HG03095 (cell line): ENCODE measurements around the gene CMKLR1.
A peak's percentile ranks its signal among the peaks of the same experiment; 100 is the strongest.

Experiments used
- ATAC-seq: cut with Tn5 transposase; IDR thresholded peaks from one replicate; pipeline ENCODE4 v1.9.1; 2021; ENCODE audit warnings: moderate library complexity; ENCODE audit not compliant: unreplicated experiment

CMKLR1 gene

DNA sequence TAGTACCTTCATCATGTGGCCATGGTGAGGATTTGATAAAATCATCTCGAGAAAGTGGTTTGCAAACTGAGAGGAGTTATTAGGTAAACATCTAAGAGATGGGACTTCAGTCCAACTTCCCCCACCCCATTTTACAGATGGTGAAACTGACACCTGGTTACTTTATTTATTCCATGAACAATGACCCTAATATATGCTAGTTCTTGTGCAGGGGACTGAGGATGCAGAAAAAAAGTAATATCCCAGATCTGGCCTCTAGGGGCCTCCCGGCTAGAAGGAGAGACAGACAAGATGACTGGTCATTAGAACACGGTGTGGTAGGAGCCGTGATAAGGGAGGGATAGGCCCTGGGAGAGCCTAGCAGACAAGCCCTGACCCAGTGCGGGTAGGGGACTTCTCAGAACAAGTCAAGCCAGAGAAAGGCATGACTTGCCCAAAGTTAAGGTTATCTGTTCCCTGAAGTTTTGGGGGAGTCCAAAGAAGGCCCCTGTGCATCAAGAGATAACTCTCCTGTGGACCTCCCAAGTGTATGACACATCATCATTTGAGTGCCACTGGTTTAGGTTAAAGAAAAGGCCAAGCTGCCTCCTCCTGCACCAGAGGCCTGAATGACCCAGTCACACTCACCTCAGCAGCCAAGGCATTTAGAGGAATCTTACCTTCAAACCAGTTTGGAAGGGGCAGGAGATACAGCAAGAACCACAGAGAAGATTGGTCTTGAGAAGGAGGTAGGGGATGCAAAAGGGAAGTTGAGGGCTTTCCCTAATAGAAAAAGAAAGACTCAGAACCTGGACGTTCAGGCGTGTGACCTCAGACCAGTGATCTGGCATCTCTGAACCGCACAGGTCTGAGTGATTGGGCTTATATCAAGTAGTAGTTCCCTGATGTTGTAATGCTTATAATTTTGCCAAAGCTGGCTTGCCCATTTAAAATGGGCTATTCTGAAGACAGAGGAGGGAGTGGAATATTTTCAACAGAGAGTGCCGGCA lies 1.6 kb downstream of the CMKLR1 start:
- ATAC-seq: no peak

DNA sequence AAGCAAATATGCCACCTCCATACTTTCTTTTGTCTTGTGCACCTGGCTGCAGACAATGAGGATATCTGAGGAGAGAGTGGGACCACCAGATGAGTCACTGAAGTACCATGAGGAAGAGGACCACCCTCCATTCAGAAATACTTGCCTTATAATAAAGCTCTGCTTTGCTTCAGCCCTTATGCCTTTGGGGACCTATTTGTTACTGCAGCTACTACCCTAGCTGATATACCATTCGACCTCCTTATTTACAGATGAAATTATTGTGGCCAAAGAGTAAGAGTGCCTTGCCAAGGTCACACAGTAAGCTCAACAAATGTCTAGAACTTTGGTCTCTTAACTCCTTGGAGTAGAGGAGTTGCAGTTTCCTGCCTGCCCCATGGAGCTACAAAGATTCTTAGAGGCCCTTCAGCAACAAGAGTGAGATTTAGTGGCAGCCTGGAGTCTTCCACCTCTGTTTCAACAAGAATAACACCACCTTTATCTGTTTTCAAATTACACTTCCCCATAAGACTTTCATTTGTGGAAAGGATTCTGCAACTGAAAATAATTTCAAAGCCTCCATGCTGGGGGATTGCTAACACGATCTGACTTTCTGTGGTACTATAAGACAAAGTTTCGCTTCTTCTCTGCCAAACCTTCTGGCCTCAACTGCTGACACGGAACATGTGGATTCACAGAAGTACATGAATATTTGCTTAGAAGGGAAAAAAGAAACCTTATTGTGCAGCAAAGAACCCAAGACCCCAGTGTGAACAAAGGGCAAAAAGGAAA lies 3.6 kb downstream of the CMKLR1 start:
- ATAC-seq: peak; percentile 68

DNA sequence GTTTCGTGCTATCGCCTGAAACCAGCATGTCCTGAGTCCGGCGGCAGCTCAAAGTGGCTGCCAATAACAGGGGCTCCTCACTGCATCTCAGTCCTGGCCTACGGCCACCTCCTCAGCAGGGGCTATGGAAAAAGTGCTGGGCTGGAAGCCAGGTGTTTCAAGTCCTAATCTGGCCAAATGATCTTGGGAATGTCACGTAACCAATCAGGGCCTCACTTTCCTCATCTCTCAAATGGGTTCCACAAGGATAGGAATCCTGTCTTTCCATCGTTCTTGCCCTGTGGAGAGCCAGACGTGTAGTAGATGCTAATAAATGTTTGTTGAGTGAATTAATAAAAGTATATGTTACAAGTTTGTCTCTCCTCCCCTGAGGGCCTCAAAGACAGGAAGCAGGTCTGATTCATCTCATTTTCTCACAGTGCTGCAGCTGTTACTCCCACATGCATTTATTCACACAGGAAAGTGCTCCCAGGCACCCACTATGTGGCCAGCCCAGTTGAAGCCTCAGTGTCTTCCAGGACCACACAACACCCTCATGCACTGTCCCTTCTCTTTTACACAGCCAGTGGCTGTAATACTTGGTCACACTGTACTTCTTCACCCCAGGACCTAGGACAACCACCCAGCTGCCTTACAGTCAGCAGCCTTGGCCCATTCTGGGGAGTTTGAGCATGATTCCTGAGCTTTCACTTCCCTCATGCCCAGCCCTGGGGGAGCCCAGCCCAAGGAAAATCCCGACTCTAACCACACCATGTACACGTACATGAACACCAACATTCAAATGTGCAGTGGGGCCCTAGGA lies 5.0 kb downstream of the CMKLR1 start:
- peak; percentile 51 for ATAC-seq

DNA sequence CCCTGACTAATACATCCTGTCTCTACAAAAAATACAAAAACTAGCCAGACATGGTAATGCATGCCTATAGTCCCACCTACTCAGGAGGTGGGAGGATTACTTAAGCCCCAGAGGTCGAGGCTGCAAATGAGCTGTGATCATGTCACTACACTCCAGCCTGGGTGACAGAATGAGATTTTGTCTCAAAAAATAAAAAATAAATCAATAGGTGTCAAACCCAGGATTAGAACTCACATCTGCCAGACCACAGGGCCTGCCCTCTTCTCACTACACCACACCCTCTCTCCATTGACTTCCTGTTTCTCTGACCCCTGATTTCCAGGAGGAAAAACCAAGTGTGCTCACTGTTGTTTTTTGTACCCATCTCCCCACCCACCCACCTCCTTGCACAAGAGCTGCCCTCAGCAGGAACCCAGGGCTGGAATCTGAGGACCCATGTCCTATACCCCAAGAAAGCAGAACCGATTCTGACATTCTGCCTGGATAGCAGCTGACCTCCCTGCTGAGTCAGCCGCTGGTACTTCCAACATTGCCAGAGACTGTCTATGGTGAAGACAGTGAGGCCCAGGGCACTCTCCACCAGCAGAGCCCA lies 6.2 kb downstream of the CMKLR1 start:
- no peak for ATAC-seq

DNA sequence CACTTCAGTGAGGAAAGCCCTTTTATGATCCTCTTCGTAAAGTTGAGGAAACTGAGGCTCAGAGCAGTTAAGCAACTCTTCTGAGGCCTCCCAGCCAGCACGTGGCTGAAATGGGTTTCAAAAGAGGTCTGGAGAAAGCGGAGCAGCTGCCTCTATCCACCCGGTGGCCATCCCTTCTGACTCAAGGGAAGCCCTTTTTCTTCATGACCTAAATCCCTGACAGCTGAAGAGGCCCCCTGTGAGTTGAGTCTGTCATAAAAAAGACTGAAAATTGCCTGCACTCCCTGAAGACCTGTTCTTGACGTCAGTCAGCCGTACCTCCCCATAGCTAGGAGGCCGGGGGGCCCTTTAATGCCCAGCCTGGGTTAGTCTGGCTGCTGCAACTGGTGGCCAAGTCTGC lies 10.7 kb downstream of the CMKLR1 start:
- ATAC-seq: no peak

DNA sequence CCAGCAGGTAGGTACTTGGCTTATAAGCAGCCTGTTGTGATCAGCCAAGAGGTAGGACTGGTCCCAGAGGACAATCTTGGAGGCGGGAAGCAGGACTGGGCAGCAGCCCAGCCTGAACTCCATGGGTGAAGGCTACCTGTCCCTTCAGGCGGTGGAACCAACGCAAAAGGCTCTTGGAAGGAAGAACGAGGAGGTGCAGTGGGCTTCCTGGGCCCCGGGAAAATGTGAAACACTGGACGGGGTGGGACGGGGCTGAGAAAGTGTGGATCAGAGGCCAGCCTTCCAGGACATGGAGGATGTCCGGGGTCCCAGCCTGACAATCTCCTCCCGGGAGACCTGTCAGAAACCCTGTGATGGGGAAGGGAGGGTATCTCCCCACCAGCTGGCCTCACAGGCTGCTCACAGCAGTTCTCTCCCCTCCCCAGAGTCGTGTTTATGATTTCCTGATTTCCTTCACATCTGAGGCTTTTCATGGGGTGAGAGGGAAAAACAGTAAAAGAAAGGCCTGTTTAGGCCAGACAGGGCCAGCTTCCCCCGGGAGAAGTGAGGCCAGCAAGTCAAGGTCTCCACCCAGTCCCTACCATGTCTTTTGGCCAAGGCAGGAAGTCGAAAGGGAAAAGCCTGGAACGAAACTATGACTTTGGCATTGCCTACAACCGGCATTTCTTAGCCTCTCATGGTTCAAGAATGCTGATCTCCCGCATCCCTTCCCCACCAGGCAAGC lies 11.3 kb downstream of the CMKLR1 start:
- no peak for ATAC-seq

DNA sequence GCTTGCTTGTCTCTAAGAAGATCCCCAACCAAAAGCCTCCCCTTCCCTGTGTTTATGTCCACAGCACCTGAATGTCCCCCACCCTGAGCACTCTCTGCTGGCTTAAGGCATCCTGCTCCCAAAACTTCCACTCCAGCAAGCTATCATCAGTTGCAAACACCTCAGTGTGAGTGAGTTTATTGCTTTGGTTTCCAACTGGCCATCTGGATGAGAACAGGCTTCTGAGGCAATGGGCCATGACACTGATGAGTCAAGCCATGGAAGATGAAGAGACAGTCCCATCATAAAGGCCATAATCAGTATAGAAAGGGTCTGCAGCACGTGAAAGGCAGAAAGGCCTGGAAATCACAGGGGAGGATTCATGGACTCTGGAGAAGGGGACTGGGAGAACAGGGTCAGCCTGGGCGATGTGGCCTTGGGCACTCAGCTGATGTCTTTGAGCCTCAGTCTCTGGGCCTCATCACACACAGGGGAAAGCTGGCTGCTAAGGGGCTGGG lies 12.8 kb downstream of the CMKLR1 start:
- ATAC-seq: no peak

DNA sequence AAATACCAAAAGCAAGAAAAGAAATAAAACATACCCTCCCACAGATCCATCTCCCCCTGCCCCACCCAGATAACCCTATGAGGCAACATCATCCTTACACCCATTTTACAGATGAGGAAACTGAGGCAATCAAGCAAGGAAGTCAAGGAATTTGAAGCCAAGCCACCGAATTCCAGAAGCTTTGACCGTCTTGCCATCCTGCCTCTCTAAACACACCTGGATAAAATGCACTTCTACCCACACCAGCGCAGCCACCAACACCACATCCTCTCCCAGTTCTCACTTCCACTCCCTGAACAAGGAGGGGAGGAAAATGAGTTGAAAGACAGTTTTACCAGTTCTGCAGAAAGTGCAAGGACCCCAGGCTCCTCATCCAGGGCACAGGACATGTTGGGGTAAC lies 13.6 kb downstream of the CMKLR1 start:
- ATAC-seq: no peak

DNA sequence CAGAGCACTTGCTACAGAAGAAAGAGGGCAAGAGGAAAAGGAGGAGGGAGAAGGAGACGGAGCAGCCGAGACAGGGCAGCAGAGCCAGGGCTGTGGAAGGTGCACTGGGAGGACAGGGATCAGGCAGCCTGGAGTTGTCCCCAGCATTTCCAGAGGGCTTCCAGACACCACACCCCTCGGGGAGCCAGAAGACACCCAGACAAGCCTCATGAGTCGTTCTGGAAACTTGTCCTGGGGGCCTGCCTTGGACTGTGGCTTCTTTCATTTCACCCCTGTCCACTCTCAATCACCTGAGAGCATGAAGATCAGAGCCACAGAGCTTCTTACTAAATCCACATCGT lies 14.1 kb downstream of the CMKLR1 start:
- ATAC-seq: no peak

DNA sequence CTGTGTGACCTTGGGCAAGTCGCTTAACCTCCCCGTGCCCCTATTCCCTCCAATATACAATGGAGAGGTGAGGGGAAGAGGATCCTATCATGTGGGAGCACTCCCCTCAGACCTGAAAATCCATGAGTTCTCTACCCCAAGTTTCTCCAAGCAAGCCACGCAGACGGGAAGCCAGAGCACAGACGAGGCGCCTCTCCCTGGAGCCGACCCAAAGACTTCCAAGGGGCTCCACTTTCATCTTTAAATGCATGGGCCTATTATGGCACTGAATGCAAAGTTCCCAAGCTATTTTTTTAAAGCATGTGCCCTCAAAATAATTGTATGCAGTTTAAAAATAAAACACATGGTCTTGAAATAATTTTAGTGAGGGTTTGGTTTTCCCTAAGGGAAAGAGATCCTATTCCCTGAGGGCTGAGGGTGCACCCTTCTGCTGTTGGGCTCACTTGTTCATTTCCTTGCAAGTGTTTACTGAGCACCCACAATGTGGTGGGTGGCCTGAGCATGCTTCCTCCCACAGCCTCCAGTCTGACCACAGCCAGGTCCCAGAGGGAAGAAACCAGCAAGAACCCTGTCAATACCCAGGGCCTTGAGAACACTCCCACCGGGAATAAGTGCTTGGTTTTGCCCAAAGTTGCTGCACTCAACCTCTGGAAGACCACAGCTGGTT lies 14.6 kb downstream of the CMKLR1 start:
- no peak for ATAC-seq

DNA sequence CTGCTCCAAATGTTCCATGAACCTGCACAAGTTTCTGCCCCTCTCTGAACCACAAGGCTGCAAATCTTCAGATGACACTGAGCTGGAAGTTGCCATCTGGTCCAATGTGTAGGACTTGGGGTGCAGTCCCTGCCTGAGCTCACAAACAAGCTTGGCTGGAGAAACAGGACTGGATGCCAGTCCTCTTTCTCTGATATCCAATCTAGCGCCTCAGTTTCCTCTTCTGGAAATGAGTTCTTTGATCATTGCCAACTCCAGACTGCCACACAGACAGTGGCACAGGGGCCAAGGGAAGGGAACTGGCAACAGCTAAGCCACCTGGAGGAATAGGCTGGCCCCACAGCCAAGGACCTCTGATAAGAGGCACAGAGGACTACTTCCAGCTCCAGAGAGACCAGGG lies 15.5 kb downstream of the CMKLR1 start:
- ATAC-seq: no peak

DNA sequence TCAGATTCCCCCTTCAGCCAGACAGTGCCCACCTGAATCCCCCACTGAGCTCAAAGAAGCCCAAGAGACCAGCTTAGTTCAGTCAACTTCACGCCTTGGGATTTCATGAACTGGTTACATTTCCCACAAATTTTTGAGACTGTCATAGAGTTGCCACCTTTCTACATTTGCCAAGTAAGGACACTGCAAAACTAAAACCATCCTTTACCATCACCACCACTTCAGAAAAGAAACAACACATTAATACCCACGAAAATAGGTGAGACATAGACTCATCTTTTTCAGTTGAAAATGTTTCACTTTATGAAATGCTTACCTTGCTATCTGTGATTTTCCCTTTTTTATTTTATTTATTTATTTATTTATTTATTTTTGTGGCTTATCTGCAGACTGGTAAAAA lies 16.1 kb downstream of the CMKLR1 start:
- ATAC-seq: no peak

DNA sequence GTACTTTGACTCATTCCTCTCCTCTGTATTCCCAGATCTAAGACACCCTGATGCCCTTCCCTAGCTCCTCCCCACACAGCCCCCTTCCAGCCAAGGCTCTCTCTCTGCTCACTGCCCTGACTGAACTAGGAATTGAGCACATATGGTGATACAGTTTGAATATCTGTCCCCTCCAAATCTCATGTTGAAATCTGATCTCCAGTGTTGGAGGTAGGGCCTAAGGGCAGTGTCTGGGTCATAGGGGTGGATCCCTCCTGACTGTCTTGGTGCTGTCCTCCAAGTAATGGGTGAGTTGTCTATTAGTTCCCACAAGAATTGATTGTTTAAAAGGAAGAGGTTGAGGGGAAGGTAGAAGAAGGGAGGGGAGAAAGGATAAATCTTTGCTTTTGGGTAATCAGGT lies 17.4 kb downstream of the CMKLR1 start:
- ATAC-seq: no peak

DNA sequence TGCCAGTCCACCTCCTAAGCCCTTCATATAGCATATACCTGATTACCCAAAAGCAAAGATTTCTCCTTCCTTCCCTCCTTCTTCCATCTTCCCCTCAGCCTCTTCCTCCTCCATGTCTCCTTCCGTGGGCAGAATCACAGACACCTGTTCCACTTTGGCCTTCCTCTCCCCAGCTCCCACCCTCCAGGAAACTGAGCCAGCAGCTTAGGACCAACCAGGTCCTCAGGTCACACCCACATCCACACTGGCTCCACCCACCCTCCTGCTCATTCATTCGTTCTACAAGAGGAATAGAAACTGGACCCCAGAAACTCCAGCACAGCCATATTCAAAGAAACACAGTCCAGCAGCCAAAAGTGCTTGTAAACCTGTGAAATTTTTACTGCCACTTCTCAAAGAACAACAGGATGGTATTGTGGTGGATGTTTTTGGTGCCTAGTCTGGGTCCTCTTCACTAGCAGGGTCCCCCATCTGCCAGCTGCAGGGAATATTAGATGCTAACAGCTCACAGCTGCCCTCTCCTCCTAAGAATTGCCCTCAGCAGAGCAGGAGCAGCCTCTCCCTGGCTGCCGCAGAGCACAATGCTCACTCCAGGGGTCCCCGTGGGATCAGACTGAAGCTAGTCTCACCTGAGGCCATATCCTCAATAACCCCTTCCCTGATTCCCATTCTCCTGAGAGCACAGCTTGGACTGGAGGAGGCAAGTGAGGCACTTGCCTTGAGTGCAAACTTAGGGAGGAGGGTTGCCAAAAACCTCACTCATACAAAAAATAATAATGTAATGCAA lies 18.4 kb downstream of the CMKLR1 start:
- peak; percentile 70 for ATAC-seq

DNA sequence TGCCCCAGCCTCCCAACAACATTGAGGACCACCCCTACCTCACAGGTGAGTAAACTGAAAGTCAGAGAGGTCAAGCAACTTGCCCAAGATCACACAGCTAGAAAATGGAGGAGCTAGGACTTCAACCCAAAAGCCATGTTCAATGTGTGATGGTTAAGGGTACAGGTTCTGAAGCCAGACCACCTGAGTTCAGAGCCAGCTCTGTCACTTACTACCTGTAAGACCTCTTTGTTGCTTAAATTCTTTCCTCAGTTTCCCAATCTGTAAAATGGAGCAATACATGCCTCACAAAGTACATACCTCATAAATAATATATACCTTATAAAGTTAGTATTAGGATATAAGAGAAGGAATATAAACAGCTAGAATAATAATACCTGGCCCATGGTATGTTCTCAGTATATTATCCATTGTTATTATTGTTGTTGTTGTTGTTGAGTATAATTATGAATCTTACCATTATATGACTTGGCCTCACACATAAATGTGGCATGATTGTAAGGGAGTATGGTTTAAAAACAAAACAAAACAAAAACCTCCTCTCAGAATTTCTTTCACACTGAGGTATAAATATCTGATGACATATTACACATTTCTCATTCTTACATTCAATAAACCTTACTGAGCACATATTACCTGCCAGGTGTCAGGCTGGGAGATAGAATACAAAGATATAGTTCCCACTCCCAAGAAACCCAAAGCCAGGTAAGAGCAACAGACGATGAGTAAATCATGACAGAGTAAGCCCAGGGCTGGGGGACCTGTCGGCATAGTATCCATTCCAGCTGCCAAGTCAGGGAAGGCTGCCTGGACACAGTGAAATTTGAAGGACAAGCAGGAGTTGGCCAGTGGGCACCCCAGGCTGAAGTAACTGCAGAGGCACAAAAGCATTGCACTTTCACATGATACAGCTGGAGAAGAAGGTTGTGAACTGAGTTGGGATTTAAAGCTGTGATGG lies 19.6 kb downstream of the CMKLR1 start:
- no peak for ATAC-seq

DNA sequence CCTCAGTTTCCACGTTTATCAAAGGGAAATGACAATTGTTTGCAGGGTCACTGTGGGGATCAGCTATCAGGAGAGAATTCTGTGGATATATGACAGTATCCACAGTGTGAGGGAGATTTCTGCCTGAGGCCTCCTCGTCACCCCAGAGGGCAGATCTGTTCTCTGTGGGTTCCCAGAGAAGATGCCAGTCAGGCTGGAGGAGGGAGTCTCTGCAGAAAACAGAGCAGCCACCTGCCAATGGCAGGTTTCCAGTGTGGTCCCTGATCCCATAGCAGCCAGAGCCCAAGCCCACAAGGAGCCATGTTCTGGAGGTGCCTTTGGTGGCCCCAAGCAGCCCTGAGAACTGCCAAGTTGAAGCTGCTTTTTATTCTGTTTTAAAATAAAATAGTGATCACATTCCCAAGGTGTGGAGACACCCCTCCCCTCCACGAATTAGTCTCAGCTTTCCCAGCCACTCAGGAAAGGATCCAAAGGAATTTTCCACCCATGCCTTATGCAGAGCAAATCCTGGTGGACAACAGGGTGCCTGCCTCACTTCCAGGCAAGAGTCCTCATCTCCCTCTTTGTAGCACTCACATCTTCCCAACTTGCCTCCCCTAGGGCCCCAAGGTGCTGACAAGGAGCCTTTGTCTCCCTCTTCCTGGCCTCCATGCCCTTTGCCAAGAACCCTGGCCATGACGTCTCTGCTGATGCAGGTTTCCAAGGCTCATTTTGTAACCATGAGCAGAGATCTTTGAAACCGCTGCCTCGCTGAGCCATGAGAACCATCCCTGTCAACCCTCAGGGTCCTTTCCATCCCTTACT lies 20.4 kb downstream of the CMKLR1 start:
- no peak for ATAC-seq
